DMS114 treated with DMSO at 0.1 percent for 48 hours (cell line): ENCODE data around the gene NT5E.

Experiments used
- DNase-seq: peaks from one replicate; lab custom pipeline; 2025; ENCODE audit not compliant: unreplicated experiment; lab: John Stamatoyannopoulos, UW

Gene NT5E

GRCh38 chr6:85459224-85459901, 9.5 kb downstream of the NT5E start:
- no peak for DNase-seq

- no peak for DNase-seq
These were observed 10.5 kb downstream of the NT5E start for GRCh38 chr6:85460154-85460920.

GRCh38 chr6:85460921-85461797, 11.3 kb downstream of the NT5E start:
- DNase-seq: no peak

- DNase-seq: no peak
These were observed 11.9 kb downstream of the NT5E start for GRCh38 chr6:85461798-85462170.

GRCh38 chr6:85462673-85463072, 12.8 kb downstream of the NT5E start:
- DNase-seq: no peak

- DNase-seq: no peak
These were observed 13.9 kb downstream of the NT5E start for GRCh38 chr6:85463621-85464259.

- DNase-seq: no peak
These were observed 14.4 kb downstream of the NT5E start for GRCh38 chr6:85464260-85464644.

GRCh38 chr6:85464722-85465150, 14.9 kb downstream of the NT5E start:
- no peak for DNase-seq

- no peak for DNase-seq
These were observed 15.9 kb downstream of the NT5E start for GRCh38 chr6:85465762-85466161.

GRCh38 chr6:85468326-85468725, 18.4 kb downstream of the NT5E start:
- DNase-seq: no peak

GRCh38 chr6:85469276-85470022, 19.6 kb downstream of the NT5E start:
- DNase-seq: no peak

- DNase-seq: no peak
These were observed 20.1 kb downstream of the NT5E start for GRCh38 chr6:85470023-85470410.

- DNase-seq: no peak
These were observed 22.9 kb downstream of the NT5E start for GRCh38 chr6:85472744-85473143.

GRCh38 chr6:85473748-85474147, 23.9 kb downstream of the NT5E start:
- no peak for DNase-seq

- DNase-seq: no peak
These were observed 26.6 kb downstream of the NT5E start for GRCh38 chr6:85476532-85476931.

- DNase-seq: no peak
These were observed 29.3 kb downstream of the NT5E start for GRCh38 chr6:85479208-85479607.

- DNase-seq: no peak
These were observed 32.5 kb downstream of the NT5E start for GRCh38 chr6:85482206-85482904.

- peak; percentile 17 for DNase-seq
These were observed 33.2 kb downstream of the NT5E start for GRCh38 chr6:85482905-85483700.

- no peak for DNase-seq
These were observed 34.0 kb downstream of the NT5E start for GRCh38 chr6:85483846-85484245.
